DND-41 (cell line): Measurements from ENCODE around the gene SYNDIG1.

Source experiments
- CTCF ChIP-seq: IDR thresholded peaks from 2 replicates; pipeline ENCODE4 v1.5.1; 2012; ENCODE audit warnings: borderline replicate concordance, low read length, moderate library complexity, mild to moderate bottlenecking; ENCODE audit not compliant: poor library complexity, severe bottlenecking; ENCODE audit errors: extremely low read depth
- EZH2 ChIP-seq: IDR thresholded peaks from 3 replicates; pipeline ENCODE4 v1.6.1; 2012; ENCODE audit warnings: borderline replicate concordance, low read depth, mild to moderate bottlenecking, moderate library complexity, low read length, inconsistent platforms; ENCODE audit not compliant: severe bottlenecking

- TF ChIP-seq CTCF (no peak), EZH2 (no peak)
Measured at GRCh38 chr20:24634855-24635254, 165.4 kb downstream of the SYNDIG1 start.
